ENCODE measurements around the gene PABPC5. TPM values are rescaled to one million over a fixed set of nuclear protein-coding genes. Genes with fewer than 3 reads are reported as not detected.

The PABPC5 gene
- total and polyA plus RNA-seq, 4 donors = 0.26 to 5.3 (median 0.57) TPM

DNA sequence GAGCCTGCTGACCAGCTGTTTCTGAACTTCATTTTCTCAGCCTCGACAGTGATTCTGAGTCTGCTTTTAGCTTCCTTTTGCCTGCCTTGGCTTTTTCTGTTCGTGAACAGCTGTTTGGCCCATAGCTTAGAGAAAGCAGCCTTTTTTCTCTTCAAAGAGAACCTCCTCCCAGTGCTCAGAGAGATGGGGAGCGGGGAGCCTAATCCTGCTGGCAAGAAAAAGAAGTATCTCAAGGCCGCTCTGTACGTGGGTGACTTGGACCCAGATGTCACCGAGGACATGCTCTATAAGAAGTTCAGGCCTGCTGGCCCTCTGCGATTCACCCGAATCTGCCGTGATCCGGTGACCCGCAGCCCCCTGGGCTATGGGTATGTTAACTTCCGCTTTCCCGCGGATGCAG is 756 bp downstream of the PABPC5 start:
- TF ChIP-seq, protein P1, sequence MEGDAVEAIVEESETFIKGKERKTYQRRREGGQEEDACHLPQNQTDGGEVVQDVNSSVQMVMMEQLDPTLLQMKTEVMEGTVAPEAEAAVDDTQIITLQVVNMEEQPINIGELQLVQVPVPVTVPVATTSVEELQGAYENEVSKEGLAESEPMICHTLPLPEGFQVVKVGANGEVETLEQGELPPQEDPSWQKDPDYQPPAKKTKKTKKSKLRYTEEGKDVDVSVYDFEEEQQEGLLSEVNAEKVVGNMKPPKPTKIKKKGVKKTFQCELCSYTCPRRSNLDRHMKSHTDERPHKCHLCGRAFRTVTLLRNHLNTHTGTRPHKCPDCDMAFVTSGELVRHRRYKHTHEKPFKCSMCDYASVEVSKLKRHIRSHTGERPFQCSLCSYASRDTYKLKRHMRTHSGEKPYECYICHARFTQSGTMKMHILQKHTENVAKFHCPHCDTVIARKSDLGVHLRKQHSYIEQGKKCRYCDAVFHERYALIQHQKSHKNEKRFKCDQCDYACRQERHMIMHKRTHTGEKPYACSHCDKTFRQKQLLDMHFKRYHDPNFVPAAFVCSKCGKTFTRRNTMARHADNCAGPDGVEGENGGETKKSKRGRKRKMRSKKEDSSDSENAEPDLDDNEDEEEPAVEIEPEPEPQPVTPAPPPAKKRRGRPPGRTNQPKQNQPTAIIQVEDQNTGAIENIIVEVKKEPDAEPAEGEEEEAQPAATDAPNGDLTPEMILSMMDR (IDR thresholded peaks at IDR 0.05; ENCODE audit: control extremely low read depth, extremely low read depth) = no peak
- Histone ChIP-seq H3K4me1 (ENCODE audit: control insufficient read depth in 5 of 5, insufficient read depth in 5 of 5, low read length in 5 of 5) (peaks cover 0 to 6% (median 0%) of the 10 kb centered on the region in 5 donors), H3K9me3 (ENCODE audit: control insufficient read depth in 4 of 4, insufficient read depth in 3 of 4, low read length in 3 of 4) (peaks cover 0 to 5% (median 0%) of the 10 kb centered on the region in 4 donors), H3K9ac (ENCODE audit: insufficient read depth in 1 of 2, low read length in 2 of 2) (peak overlapping the region; percentile 41 to 87), H3K27me3 (ENCODE audit: control insufficient read depth in 3 of 3, insufficient read depth in 3 of 3, low read length in 2 of 3) (peaks cover 0 to 12% (median 3%) of the 10 kb centered on the region in 3 donors), H3K4me3 (no peak overlapping the region), H3K27ac (ENCODE audit: low read depth in 1 of 2, low read length in 1 of 2) (peak overlapping the region in 1 of 2 donors; percentile 32), H3K36me3 (ENCODE audit: control insufficient read depth in 4 of 4, insufficient read depth in 4 of 4, low read length in 4 of 4) (no peaks in the 10 kb centered on the region)
- 40 to 60% methylated on average over 14 of the region's 14 CpGs for WGBS, 2 donors
- peak in 2 of 3 donors; percentile 18 to 39 for DNase-seq
- no peak for ATAC-seq (ENCODE audit: insufficient read depth, low FRiP score)

Small RNAs within 50 kb of the gene (small RNA-seq; reads per million reads assigned to genes)
- not detected for gene AL662874.1 (ENCODE audit: low replicate concordance)
